Psoas muscle (tissue), 8 donors: Measurements from ENCODE around the gene GMPR. TPM values are rescaled to one million over a fixed set of nuclear protein-coding genes. Genes with fewer than 3 reads are reported as not detected.

Experiments
- ATAC-seq, 4 donors: fragments of 200-7000 bp; cut with Tn5 transposase; one replicate each; pipeline ENCODE4 v1.9.1; 2020; ENCODE audit warnings: moderate library complexity in 3 of 4, mild to moderate bottlenecking in 2 of 4
- DNase-seq, 2 donors: peaks; one replicate each; pipeline ENCODE4 v3.0.0-alpha.2; 2020
- H3K27ac ChIP-seq: fragments of 200-600 bp; one replicate; pipeline ENCODE4 v1.8.0; 2022
- H3K27me3 ChIP-seq, 3 donors: fragments of 200-600 bp in 1 of 3; one replicate each; pipeline versions ENCODE4 v1.6.1 to v1.8.0; 2013 to 2022; ENCODE audit warnings: low read length in 2 of 3, mild to moderate bottlenecking in 2 of 3, moderate library complexity in 1 of 3; ENCODE audit not compliant: insufficient read depth in 3 of 3
- H3K36me3 ChIP-seq, 2 donors: fragments of 200-600 bp in 1 of 2; one replicate each; pipeline versions ENCODE4 v1.6.1 to v1.8.0; 2013 to 2022; ENCODE audit warnings: low read depth in 1 of 2, mild to moderate bottlenecking in 1 of 2, moderate library complexity in 1 of 2; ENCODE audit not compliant: insufficient read depth in 1 of 2
- H3K4me1 ChIP-seq: fragments of 200-600 bp; one replicate; pipeline ENCODE4 v1.8.0; 2022
- H3K4me3 ChIP-seq: fragments of 200-600 bp; one replicate; pipeline ENCODE4 v1.8.0; 2022; ENCODE audit warnings: mild to moderate bottlenecking
- H3K9me3 ChIP-seq: fragments of 200-600 bp; one replicate; pipeline ENCODE4 v1.8.0; 2022
- CTCF ChIP-seq: fragments of 200-600 bp; IDR thresholded peaks from one replicate; pipeline ENCODE4 v1.8.0; 2022; ENCODE audit warnings: antibody characterized with exemption
- WGBS, 3 donors: extraction: QIAGEN DNeasy Blood & Tissue Kit; methylation state at CpG; one replicate each; pipeline versions ENCODE4 v1.1.6 to v1.1.7; 2013; 5-methylcytosine and 5-hydroxymethylcytosine counted together
- intact Hi-C, 2 donors: fragments of 100-400 bp; cut with DNase I; formaldehyde crosslinking; loops; one replicate each; pipeline versions ENCODE4 v1.11.0 to v1.14.2; 2022
- polyA plus RNA-seq, 3 donors: library from polyadenylated mRNA; stranded (reverse); fragments of 200-250 nt; gene quantifications; one replicate each; pipeline ENCODE4 v1.2.3, GENCODE V29; 2013
- total RNA-seq, 4 donors: library from RNA; stranded (reverse); fragmentation: NEBNext Ultra II Directional in 2 of 4; extraction: Animal tissue kit (Norgen Biotek cat#: 25700) in 2 of 4; gene quantifications; one replicate each; pipeline versions ENCODE4 v1.2.1 to v1.2.4, GENCODE V29; 2021 to 2023
- donor health status: healthy with polysubstance abuse.
- donor health status: DM: no; HTN: no; CAD: no; lungs with moderate emphysema.
- donor health status: Bipolar disorder and iron deficiency.
- donor health status: healthy.
- donor health status: DM: yes; HTN: yes; CAD: no.
- donor health status: DM: no; HTN: no; CAD: no.
- donor health status: DM: no; HTN: no; CAD: no.
- donor health status: DM: yes; HTN: yes; CAD: no.

Gene GMPR
- total and polyA plus RNA-seq, 7 donors: 26.6 to 286 (median 230) TPM

GRCh38 chr6:16204653-16205376, 33.6 kb upstream of the GMPR start:
- Histone ChIP-seq H3K36me3 (no peaks in the 10 kb centered on the region), H3K4me1 (peaks cover 12% of the 10 kb centered on the region), H3K4me3 (no peak overlapping the region), H3K27ac (peak overlapping the region; percentile 3), H3K27me3 (no peaks in the 10 kb centered on the region), H3K9me3 (no peaks in the 10 kb centered on the region)
- 60 to 74% (median 67%) methylated on average over 5 of the region's 5 CpGs for WGBS, 3 donors
- intact Hi-C loops: loop anchor here in 1 of 2 donors (5.0 kb wide), 1 partner anchor 513 kb away; no protein-coding TSS in a partner anchor
- TF ChIP-seq CTCF: no peak
- DNase-seq: no peak
- no peak for ATAC-seq

- intact Hi-C loops: loop anchor here in 1 of 2 donors (5.0 kb wide), 1 partner anchor 513 kb away; no protein-coding TSS in a partner anchor
- peak; percentile 32 to 44 (median 40) for ATAC-seq
- H3K27ac ChIP-seq: peak overlapping the region; percentile 15
Observed at GRCh38 chr6:16205377-16206144, 32.8 kb upstream of the GMPR start.

GRCh38 chr6:16206595-16207037, 31.8 kb upstream of the GMPR start:
- H3K36me3 ChIP-seq: no peaks in the 10 kb centered on the region
- no peak overlapping the region for H3K4me3 ChIP-seq
- DNase-seq: no peak
- peaks cover 9% of the 10 kb centered on the region for H3K4me1 ChIP-seq
- peak; percentile 85 to 96 (median 90) for ATAC-seq
- 3 to 4% (median 3%) methylated on average over 6 of the region's 6 CpGs for WGBS, 3 donors
- no peaks in the 10 kb centered on the region for H3K9me3 ChIP-seq
- peak; percentile 98 for TF ChIP-seq CTCF
- no peaks in the 10 kb centered on the region for H3K27me3 ChIP-seq
- intact Hi-C loops: loop anchor here in 1 of 2 donors (5.0 kb wide), 1 partner anchor 514 kb away; no protein-coding TSS in a partner anchor
- H3K27ac ChIP-seq: no peak overlapping the region

More at GRCh38 chr6:16205377-16206144, 32.8 kb upstream of the GMPR start:
- H3K4me1 ChIP-seq: peaks cover 12% of the 10 kb centered on the region
- no peak overlapping the region for H3K4me3 ChIP-seq
- 60 to 74% (median 63%) methylated on average over 4 of the region's 4 CpGs for WGBS, 3 donors
- H3K27me3 ChIP-seq: no peaks in the 10 kb centered on the region
- no peak for TF ChIP-seq CTCF
- H3K36me3 ChIP-seq: no peaks in the 10 kb centered on the region
- no peak for DNase-seq
- H3K9me3 ChIP-seq: no peaks in the 10 kb centered on the region

- H3K9me3 ChIP-seq: no peaks in the 10 kb centered on the region
- ATAC-seq (no peak), DNase-seq (no peak)
- intact Hi-C loops: loop anchor here in 1 of 2 donors (5.0 kb wide), 1 partner anchor 517 kb away; no protein-coding TSS in a partner anchor
- TF ChIP-seq CTCF: no peak
- H3K4me1 ChIP-seq: peaks cover 9% of the 10 kb centered on the region
- H3K36me3 ChIP-seq: no peaks in the 10 kb centered on the region
- H3K27me3 ChIP-seq: no peaks in the 10 kb centered on the region
- 77 to 86% (median 81%) methylated on average over 2 of the region's 2 CpGs for WGBS, 3 donors
- H3K27ac ChIP-seq: no peak overlapping the region
- H3K4me3 ChIP-seq: no peak overlapping the region
Observed at GRCh38 chr6:16208989-16209388, 29.4 kb upstream of the GMPR start.
